Measurements from ENCODE around the gene SEMA4G. TPM values are rescaled to one million over a fixed set of nuclear protein-coding genes. Genes with fewer than 3 reads are reported as not detected.

SEMA4G gene
- total RNA-seq, 1 experiment from 2014 or later = 8.5 TPM

DNA sequence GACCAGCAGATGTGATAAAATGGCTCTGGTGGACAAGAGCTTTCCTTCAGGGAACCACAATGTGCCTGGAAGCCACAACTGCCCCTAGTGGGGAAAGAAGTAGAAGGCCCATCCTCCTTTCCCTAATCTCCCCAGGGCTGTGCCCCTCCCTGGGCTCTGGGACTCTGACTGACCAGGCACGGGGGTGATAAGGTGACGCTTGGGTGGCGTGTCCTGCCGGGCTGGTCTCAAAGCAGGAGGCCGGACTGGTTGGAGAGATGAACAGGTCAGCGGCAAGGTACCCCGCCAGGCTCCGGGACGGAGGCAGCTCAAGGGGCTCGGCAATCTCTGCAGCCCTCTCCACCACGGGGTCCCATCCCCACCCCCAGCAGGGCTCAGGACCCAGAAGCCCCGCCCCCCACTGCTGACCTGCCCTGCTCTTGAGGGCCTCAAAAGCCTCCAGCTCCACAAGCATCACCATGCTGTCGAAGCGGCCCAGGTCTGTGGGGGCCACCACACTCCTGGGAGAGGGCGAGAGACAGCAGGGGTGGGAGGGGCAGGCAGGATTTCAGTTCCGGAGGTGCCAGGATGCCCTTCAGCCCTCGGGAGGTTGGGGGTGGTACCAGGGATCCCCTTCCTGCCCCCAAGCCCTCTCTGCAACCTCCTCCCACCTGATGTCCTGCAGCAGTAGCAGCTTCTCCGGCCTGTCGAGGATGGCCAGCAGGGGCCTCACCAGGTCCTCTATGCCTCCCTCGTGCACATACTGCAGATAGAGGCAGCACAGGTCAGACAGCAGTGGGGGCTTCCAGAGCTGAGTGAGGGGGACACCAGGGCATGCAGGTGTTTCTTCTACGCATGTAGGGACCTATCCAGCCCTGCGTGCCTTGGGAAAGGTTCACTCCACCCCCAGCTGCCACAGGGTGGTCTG, 42.5 kb downstream of the SEMA4G start:
- H4K8ac ChIP-seq (replicated peaks; ENCODE audit: insufficient read length, low read depth, low read length) = no peak overlapping the region
- peak; percentile 66 for TF ChIP-seq CTCF (conservative IDR thresholded peaks at IDR 0.05)
- no peak overlapping the region for H3K4me2 ChIP-seq (ENCODE audit: insufficient read depth, insufficient read length, low read length)
- no peaks in the 10 kb centered on the region for H3K4me1 ChIP-seq (ENCODE audit: insufficient read depth, low read length)
- Mint-ChIP-seq H3K36me3 (ENCODE audit: insufficient read depth in 1 of 3, low read depth in 3 of 3) (peaks cover 0 to 6% (median 5%) of the 10 kb centered on the region in 3 experiments; a peak in 2 of 7 replicates), H3K9me3 (no peaks in the 10 kb centered on the region; a peak in 1 of 5 replicates), H3K4me1 (peaks cover 24 to 41% of the 10 kb centered on the region in 2 experiments), H3K4me3 (no peak overlapping the region), H3K27ac (no peak overlapping the region), H3K27me3 (ENCODE audit: low read depth) (peaks cover 31% of the 10 kb centered on the region)
- H4K20me1 ChIP-seq (ENCODE audit: control insufficient read depth, insufficient read depth, insufficient read length) = no peaks in the 10 kb centered on the region
- no peak overlapping the region for H3K23ac ChIP-seq (ENCODE audit: insufficient read length, low read depth, low read length)
- no peak overlapping the region for H3K14ac ChIP-seq (ENCODE audit: insufficient read depth, low read length)
- H3K27ac ChIP-seq (ENCODE audit: insufficient read length, low read depth, low read length) = no peak overlapping the region
- H2BK15ac ChIP-seq (ENCODE audit: low read depth, low read length) = no peak overlapping the region
- H2BK12ac ChIP-seq (ENCODE audit: insufficient read length, low read depth, low read length) = no peak overlapping the region
- H3K23me2 ChIP-seq (ENCODE audit: insufficient read length, low read depth, low read length, poor library complexity, severe bottlenecking) = no peaks in the 10 kb centered on the region
- H3K9me3 ChIP-seq (ENCODE audit: control insufficient read depth, low read depth, low read length) = no peaks in the 10 kb centered on the region
- H3K18ac ChIP-seq (ENCODE audit: insufficient read length, low read depth, low read length) = no peak overlapping the region
- no peak overlapping the region for H4K5ac ChIP-seq (ENCODE audit: insufficient read length, low read depth, low read length)
- H4K91ac ChIP-seq (ENCODE audit: insufficient read length, low read depth, low read length) = no peak overlapping the region
- H3T11ph ChIP-seq (ENCODE audit: low read length) = no peak overlapping the region
- H2AFZ ChIP-seq (ENCODE audit: low read length) = no peak overlapping the region
- no peak overlapping the region for H2BK120ac ChIP-seq (ENCODE audit: low read depth, low read length, poor library complexity, severe bottlenecking)
- H2AK5ac ChIP-seq (ENCODE audit: insufficient read length, low read length) = no peak overlapping the region
- no peak overlapping the region for H3K56ac ChIP-seq (ENCODE audit: insufficient read length, low read depth, low read length)
- no peak overlapping the region for H3K4ac ChIP-seq (ENCODE audit: low read depth, low read length)
- WGBS (ENCODE audit: extremely low coverage, insufficient read length, low lambda C conversion rate) = no CpG with 5 or more reads among the region's 22 CpGs
- no peak overlapping the region for H2BK5ac ChIP-seq (ENCODE audit: insufficient read length, low read length)
- H3K27me3 ChIP-seq (ENCODE audit: insufficient read depth, low read length) = no peaks in the 10 kb centered on the region; the same call in 1 of the 2 replicates
- no peak overlapping the region for H2BK20ac ChIP-seq (ENCODE audit: low read depth, low read length, poor library complexity, severe bottlenecking)
- DNase-seq = peak; percentile 67
- no peak overlapping the region for H3K9ac ChIP-seq (ENCODE audit: extremely low read depth, insufficient read length, low read length)
- no peaks in the 10 kb centered on the region for H3K79me1 ChIP-seq (ENCODE audit: insufficient read depth, low read depth, low read length, poor library complexity, severe bottlenecking)
- no peaks in the 10 kb centered on the region for H3K79me2 ChIP-seq (ENCODE audit: insufficient read depth, low read length)
